ENCODE results near the gene ZC3HAV1. TPM values are rescaled to one million over a fixed set of nuclear protein-coding genes. Genes with fewer than 3 reads are reported as not detected.

The ZC3HAV1 gene
- total and polyA plus RNA-seq, 9 of the 15 experiments (the other 6 are each of a cell fraction or from before 2014, with no cell fraction given): 11.9 to 40.5 (median 23.9) TPM

GRCh38 chr7:139118805-139119485 is 9.4 kb upstream of the ZC3HAV1 start (continued):
- TF ChIP-seq ZBTB17 (CRISPR knock-in tag; IDR thresholded peaks at IDR 0.05) (peak; percentile 49; the same call in 1 of the 2 replicates), ZFP36 (IDR thresholded peaks at IDR 0.05; ENCODE audit: low read depth, low read length, partially characterized antibody) (no peak), RBM25 (IDR thresholded peaks at IDR 0.05; ENCODE audit: low read depth, low read length, severe bottlenecking) (no peak), USF1 (CRISPR knock-in tag; IDR thresholded peaks at IDR 0.05) (peak; percentile 98), SRSF3 (IDR thresholded peaks at IDR 0.05; ENCODE audit: insufficient read depth, low read length) (no peak), ATF7 (IDR thresholded peaks at IDR 0.05) (peak; percentile 97), TEAD1 (CRISPR knock-in tag; IDR thresholded peaks at IDR 0.05) (peak; percentile 37 to 56; a peak in 3 of 4 replicates), THAP7 (CRISPR knock-in tag; IDR thresholded peaks at IDR 0.05) (no peak), ZKSCAN1 (IDR thresholded peaks at IDR 0.05; ENCODE audit: low read depth, low read length) (no peak), ELF4 (CRISPR knock-in tag; IDR thresholded peaks at IDR 0.05) (peak; percentile 61; the same call in 1 of the 2 replicates), ZC3H4 (CRISPR knock-in tag; IDR thresholded peaks at IDR 0.05; ENCODE audit: borderline replicate concordance) (no peak), MCM5 (IDR thresholded peaks at IDR 0.05; ENCODE audit: low read depth) (no peak), CHCHD3 (CRISPR knock-in tag; IDR thresholded peaks at IDR 0.05) (no peak), ZFP1 (CRISPR knock-in tag; IDR thresholded peaks at IDR 0.05) (no peak), NELFE (IDR thresholded peaks at IDR 0.05; ENCODE audit: insufficient read depth, insufficient read length) (no peak), DMBX1 (CRISPR knock-in tag; IDR thresholded peaks at IDR 0.05; ENCODE audit: borderline replicate concordance) (no peak), RBM14 (IDR thresholded peaks at IDR 0.05; ENCODE audit: borderline replicate concordance, insufficient read depth, low read depth, low read length) (no peak), ESRRB (CRISPR knock-in tag; IDR thresholded peaks at IDR 0.05; ENCODE audit: borderline replicate concordance) (no peak), SAP30 (IDR thresholded peaks at IDR 0.05; ENCODE audit: borderline replicate concordance, insufficient read depth, low read depth, low read length, poor library complexity, severe bottlenecking) (no peak), XRCC5 (IDR thresholded peaks at IDR 0.05; ENCODE audit: low read depth, low read length) (no peak), CXXC5 (CRISPR knock-in tag; IDR thresholded peaks at IDR 0.05) (peak; percentile 56), BCOR (IDR thresholded peaks at IDR 0.05) (peak; percentile 74), FIP1L1 (IDR thresholded peaks at IDR 0.05; ENCODE audit: low read depth, low read length, poor library complexity, severe bottlenecking) (no peak), ZBTB7A (IDR thresholded peaks at IDR 0.05; ENCODE audit: borderline replicate concordance, control insufficient read depth, low read depth, low read length) (peak; percentile 68; the same call in 1 of the 2 replicates), ETS1 (conservative IDR thresholded peaks at IDR 0.05; ENCODE audit: control insufficient read depth, low read depth, low read length) (no peak), STAG1 (CRISPR knock-in tag; IDR thresholded peaks at IDR 0.05; ENCODE audit: borderline replicate concordance) (no peak), NFIC (IDR thresholded peaks at IDR 0.05) (no peak), ZNF3 (CRISPR knock-in tag; IDR thresholded peaks at IDR 0.05) (no peak)

All from K562 (cell line).